ENCODE results near the gene KCNIP1. TPM values are rescaled to one million over a fixed set of nuclear protein-coding genes. Genes with fewer than 3 reads are reported as not detected.

The KCNIP1 gene
- polyA plus RNA-seq, 3 donors from 2014 or later, result not detected

DNA sequence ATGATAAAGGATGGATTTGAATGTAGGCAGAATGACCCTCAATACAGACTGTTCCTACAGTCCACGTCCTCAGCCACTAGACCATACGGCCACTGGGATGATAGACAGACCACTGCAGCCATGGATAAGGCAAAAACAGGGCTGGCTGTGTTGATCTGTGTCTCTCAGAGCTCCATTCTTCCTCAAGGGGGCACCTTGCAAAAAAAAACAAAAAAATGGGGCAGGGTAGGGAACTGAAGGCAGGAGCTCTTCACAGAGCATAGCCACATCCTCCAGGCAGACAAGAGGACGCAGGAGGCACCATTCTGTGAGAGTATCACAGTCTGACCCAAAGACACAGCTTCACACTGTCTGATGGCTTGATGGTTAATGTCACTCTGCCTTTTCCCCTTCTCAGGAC lies 218.5 kb downstream of the KCNIP1 start:
- Mint-ChIP-seq H3K4me3 (no peak overlapping the region), H3K27me3 (ENCODE audit: low read depth in 3 of 3) (peaks cover 5 to 8% (median 6%) of the 10 kb centered on the region in 3 donors), H3K27ac (no peak overlapping the region), H3K36me3 (no peaks in the 10 kb centered on the region), H3K4me1 (no peaks in the 10 kb centered on the region), H3K9me3 (no peaks in the 10 kb centered on the region)
- DNase-seq, result no peak

DNA sequence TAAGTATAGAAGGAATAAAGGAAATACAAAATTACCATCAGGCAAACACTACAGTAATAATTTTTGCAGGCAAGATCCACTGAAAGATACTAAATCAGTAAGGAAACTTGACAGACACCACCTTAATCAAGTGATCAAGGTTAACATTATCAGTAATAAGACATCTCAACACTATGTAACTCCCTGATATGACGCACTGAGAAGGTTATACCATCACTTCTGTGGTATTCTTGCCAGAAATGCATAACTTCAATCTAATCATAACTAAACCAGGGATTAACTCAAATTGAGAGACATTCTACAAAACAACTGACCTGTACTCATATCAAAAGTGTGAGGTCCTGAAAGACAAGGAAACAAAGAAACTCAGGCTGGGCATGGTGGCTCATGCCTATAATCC lies 227.2 kb downstream of the KCNIP1 start:
- Mint-ChIP-seq H3K27me3 (ENCODE audit: low read depth in 3 of 3) (peaks cover 2 to 6% (median 3%) of the 10 kb centered on the region in 3 donors), H3K36me3 (peaks cover 0 to 4% (median 0%) of the 10 kb centered on the region in 3 donors), H3K4me3 (no peak overlapping the region), H3K27ac (no peak overlapping the region), H3K4me1 (no peaks in the 10 kb centered on the region), H3K9me3 (peaks cover 0 to 7% (median 5%) of the 10 kb centered on the region in 6 donors)
- no peak for DNase-seq

DNA sequence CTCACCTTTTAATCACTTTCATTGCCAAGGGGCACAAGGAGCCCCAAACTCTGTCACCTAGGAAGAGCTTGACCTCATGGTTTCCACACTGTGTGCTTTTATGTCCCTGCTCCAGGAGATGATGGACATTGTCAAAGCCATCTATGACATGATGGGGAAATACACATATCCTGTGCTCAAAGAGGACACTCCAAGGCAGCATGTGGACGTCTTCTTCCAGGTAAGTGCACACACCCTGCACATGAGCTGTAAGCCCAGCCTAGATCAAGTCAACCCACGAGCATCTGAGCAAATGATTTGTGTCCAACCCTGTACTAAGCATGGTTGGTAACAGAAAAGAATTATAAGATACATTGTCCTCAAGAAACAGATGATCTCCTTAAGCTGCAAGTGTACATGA lies 228.9 kb downstream of the KCNIP1 start:
- Mint-ChIP-seq H3K9me3 (peaks cover 0 to 12% (median 5%) of the 10 kb centered on the region in 6 donors), H3K27ac (no peak overlapping the region), H3K36me3 (peaks cover 0 to 4% (median 0%) of the 10 kb centered on the region in 3 donors), H3K4me3 (no peak overlapping the region), H3K4me1 (no peaks in the 10 kb centered on the region), H3K27me3 (ENCODE audit: low read depth in 3 of 3) (peaks cover 2 to 6% (median 3%) of the 10 kb centered on the region in 3 donors)
- DNase-seq, result no peak

DNA sequence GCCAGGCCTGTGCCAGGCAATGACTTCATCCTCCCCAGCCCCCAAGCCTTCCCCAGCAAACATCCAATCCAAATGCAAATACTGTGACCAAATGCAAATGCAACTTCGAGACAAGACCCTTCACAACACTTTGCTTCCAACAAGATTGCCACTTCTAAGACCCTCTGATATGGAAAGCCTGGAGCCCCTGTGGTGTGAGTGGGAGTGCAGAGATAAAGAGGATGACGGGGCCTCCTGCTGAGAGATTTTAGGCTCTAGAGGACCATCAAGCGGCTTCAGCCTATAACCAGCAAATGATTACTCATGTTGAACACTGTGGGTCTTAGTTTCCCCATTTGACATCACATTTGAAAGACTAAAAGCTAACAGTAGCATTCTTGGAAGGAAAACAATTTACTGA lies 233.1 kb downstream of the KCNIP1 start:
- Mint-ChIP-seq H3K27ac (no peak overlapping the region), H3K4me3 (no peak overlapping the region), H3K9me3 (peaks cover 0 to 12% (median 5%) of the 10 kb centered on the region in 6 donors), H3K27me3 (ENCODE audit: low read depth in 3 of 3) (peaks cover 0 to 7% (median 6%) of the 10 kb centered on the region in 3 donors), H3K36me3 (peaks cover 0 to 4% (median 0%) of the 10 kb centered on the region in 3 donors), H3K4me1 (no peaks in the 10 kb centered on the region)
- no peak for DNase-seq

DNA sequence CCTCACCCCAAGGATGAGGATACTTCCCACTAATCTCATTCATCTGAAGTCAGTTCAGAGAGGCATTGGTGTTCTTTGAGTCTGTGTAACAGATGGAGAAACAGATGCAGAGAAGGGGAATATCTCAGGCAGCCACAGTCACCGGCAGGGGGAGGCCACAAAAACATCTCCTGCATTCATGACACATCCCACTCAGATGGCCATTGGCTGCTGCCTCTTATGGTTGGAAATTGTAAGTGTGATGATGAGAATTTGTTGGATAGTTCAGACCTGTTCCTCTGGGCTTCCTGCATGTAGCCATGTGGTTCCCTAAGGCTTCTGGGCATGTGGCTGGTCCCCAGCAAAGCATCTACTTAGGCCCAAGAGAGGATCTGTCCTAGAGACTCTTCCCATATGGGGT lies 233.8 kb downstream of the KCNIP1 start:
- Mint-ChIP-seq H3K4me3 (no peak overlapping the region), H3K9me3 (peaks cover 0 to 12% (median 5%) of the 10 kb centered on the region in 6 donors), H3K27me3 (ENCODE audit: low read depth in 3 of 3) (peaks cover 0 to 8% (median 7%) of the 10 kb centered on the region in 3 donors), H3K36me3 (peaks cover 0 to 4% (median 0%) of the 10 kb centered on the region in 3 donors), H3K27ac (no peak overlapping the region), H3K4me1 (no peaks in the 10 kb centered on the region)
- no peak for DNase-seq

DNA sequence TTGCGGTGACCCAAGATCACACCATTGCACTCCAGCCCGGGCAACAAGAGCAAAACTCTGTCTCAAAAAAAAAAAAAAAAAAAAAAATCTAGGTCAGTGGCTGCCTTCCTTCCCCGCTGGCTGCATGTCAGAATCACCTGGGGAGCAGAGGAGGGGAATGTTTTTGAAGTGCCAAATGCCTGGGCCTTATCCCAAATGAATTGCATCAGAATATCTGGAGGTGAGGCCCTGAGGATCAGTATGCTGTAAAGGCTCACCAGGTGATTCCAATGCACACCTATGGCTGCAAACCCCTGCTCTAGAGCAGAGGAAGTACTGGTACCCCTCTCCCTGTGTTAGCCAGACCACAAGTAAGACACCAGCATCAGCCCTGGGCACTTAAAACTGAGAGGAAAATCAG lies 235.0 kb downstream of the KCNIP1 start:
- Mint-ChIP-seq H3K36me3 (peaks cover 0 to 4% (median 0%) of the 10 kb centered on the region in 3 donors), H3K27ac (no peak overlapping the region), H3K4me3 (no peak overlapping the region), H3K27me3 (ENCODE audit: low read depth in 3 of 3) (peaks cover 1 to 12% (median 4%) of the 10 kb centered on the region in 3 donors), H3K9me3 (peaks cover 0 to 12% (median 5%) of the 10 kb centered on the region in 6 donors), H3K4me1 (no peaks in the 10 kb centered on the region)
- DNase-seq, result no peak

DNA sequence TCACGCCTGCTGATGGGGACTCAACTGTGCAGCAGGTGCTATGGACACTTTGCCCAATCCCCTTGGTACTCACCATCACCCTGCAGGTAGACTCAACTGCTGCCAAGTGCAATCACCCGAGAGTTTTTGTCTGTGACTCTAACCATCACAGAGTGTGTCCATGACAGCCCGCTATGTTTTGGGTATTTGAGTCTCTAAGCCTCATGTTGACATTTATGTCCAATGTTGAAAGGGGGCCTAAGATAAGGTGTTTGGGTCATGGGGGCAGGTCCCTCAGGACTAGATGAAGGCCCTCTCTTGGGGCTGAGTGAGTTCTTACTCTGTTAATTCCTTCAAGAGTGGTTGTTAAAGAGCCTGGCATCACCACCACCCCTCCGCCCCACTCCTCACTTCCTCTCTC lies 235.6 kb downstream of the KCNIP1 start:
- Mint-ChIP-seq H3K27me3 (ENCODE audit: low read depth in 3 of 3) (peaks cover 1 to 16% (median 4%) of the 10 kb centered on the region in 3 donors), H3K9me3 (peaks cover 0 to 12% (median 5%) of the 10 kb centered on the region in 6 donors), H3K4me1 (peaks cover 2 to 5% of the 10 kb centered on the region in 2 donors), H3K36me3 (peaks cover 0 to 4% (median 0%) of the 10 kb centered on the region in 3 donors), H3K4me3 (no peak overlapping the region), H3K27ac (no peak overlapping the region)
- no peak for DNase-seq

DNA sequence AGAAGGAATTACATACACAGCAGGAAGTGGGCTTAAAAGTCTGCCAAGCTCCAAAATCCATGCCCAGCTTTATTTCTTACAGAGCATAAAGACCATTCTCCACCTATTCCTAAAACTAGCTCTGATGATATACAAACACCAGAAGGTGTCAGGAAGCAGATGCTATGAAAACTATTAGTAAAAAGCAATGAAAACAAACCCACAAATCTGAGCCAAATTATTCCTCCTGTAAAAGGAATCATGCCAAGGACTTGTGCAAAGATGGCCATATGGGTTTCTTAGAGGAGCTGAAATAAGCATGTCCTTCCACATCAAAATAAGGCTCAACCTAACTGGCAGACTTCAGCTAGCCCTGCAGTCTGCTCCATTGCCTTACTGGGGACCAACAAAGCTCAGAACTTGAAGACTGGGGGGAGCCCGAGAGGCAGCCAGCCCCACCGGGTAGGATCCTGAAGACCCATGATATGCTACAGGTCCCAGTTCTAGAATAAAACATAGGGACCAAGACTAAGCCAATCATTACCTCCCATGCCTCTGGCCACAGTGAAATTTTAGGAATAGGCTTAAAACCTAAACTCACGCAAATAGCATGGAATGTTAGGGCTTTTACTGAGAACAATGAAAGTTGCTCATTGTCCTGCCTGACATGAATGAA lies 236.9 kb downstream of the KCNIP1 start:
- no peak for DNase-seq
- peaks cover 0 to 7% (median 3%) of the 10 kb centered on the region in 6 donors for H3K9me3 Mint-ChIP-seq
- no peak overlapping the region for H3K27ac Mint-ChIP-seq
- H3K36me3 Mint-ChIP-seq, result no peaks in the 10 kb centered on the region
- peaks cover 2 to 5% of the 10 kb centered on the region in 2 donors for H3K4me1 Mint-ChIP-seq
- H3K27me3 Mint-ChIP-seq (ENCODE audit: low read depth in 3 of 3), result peaks cover 1 to 16% (median 4%) of the 10 kb centered on the region in 3 donors
- H3K4me3 Mint-ChIP-seq, result no peak overlapping the region

DNA sequence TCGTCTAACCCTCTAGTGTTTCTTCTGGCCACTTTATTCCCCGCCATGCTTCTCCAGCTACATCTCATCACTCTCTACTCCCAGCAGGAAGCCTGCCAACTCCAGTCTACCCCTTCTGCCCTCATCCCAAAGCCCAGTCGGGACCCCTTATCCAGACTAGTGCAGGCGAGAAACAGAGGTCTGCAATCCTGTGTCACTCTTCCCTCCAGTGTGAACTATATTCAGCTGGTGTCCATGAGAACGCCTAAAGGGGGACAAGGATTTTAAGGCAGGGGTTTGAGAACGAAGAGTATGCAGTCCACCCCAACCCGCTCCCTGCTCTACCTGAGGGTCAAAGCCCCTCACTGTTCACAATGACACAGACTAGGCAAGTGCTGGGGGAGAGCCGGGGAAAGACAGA lies 238.0 kb downstream of the KCNIP1 start:
- peaks cover 0 to 2% (median 0%) of the 10 kb centered on the region in 6 donors for H3K9me3 Mint-ChIP-seq
- H3K27me3 Mint-ChIP-seq (ENCODE audit: low read depth in 3 of 3), result peaks cover 1 to 15% (median 4%) of the 10 kb centered on the region in 3 donors
- no peak overlapping the region for H3K4me3 Mint-ChIP-seq
- H3K27ac Mint-ChIP-seq, result no peak overlapping the region
- no peak for DNase-seq
- H3K4me1 Mint-ChIP-seq, result peaks cover 2 to 5% of the 10 kb centered on the region in 2 donors
- H3K36me3 Mint-ChIP-seq, result no peaks in the 10 kb centered on the region

DNA sequence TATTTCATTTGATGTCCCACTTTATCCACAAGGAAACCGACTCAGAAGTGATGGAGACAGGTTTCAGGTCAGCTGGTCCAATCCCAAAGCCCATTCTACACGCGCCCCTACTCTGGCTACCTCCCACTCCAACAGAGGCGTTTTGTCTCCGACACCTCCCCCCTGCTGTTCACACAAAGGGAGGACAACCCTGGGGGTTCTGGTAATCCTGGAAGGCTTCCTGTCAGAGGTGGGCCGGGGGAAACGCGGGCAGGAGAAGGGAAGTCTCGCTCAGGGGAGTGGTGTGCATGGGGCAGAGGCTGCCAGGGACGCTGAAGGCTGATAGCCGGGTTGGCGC lies 240.0 kb downstream of the KCNIP1 start:
- H3K36me3 Mint-ChIP-seq, result no peaks in the 10 kb centered on the region
- no peak overlapping the region for H3K27ac Mint-ChIP-seq
- no peak for DNase-seq
- peaks cover 0 to 2% (median 0%) of the 10 kb centered on the region in 6 donors for H3K9me3 Mint-ChIP-seq
- H3K27me3 Mint-ChIP-seq (ENCODE audit: low read depth in 3 of 3), result peaks cover 1 to 19% (median 4%) of the 10 kb centered on the region in 3 donors
- H3K4me3 Mint-ChIP-seq, result no peak overlapping the region
- H3K4me1 Mint-ChIP-seq, result peaks cover 2 to 5% of the 10 kb centered on the region in 2 donors

DNA sequence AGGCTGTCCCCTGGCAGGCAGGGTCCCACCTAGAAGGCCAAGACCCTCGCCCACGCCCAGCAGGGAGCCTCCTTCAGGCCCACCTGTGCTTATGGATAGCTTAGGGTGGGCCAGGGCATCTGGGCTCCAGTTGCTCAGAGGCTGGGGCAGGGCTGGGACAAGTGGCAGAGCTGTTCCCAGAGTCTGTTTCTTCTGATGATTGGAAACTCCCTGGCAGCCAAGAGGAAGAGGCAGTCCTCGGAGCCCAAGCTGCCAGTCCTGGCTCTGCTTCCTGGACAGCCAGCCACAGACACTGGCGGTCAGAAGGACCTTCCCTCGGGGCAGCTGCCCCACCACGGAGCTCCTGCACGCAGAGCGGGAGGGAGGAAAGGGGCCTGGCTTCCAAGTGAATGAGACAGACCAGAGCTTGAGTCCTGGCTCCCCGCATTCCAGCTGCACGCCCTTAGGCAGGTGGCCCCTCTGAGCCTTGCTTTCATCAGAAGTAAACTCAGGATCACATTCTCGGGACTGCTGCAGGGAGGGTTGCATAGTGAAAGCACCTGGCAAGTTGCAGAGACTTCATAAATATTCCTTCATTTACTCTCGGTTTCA lies 241.8 kb downstream of the KCNIP1 start:
- no peak for DNase-seq
- peaks cover 1 to 24% (median 4%) of the 10 kb centered on the region in 3 donors for H3K27me3 Mint-ChIP-seq (ENCODE audit: low read depth in 3 of 3)
- H3K36me3 Mint-ChIP-seq, result no peaks in the 10 kb centered on the region
- no peak overlapping the region for H3K27ac Mint-ChIP-seq
- peaks cover 0 to 2% (median 0%) of the 10 kb centered on the region in 6 donors for H3K9me3 Mint-ChIP-seq
- H3K4me3 Mint-ChIP-seq, result no peak overlapping the region
- peaks cover 2 to 5% of the 10 kb centered on the region in 2 donors for H3K4me1 Mint-ChIP-seq

DNA sequence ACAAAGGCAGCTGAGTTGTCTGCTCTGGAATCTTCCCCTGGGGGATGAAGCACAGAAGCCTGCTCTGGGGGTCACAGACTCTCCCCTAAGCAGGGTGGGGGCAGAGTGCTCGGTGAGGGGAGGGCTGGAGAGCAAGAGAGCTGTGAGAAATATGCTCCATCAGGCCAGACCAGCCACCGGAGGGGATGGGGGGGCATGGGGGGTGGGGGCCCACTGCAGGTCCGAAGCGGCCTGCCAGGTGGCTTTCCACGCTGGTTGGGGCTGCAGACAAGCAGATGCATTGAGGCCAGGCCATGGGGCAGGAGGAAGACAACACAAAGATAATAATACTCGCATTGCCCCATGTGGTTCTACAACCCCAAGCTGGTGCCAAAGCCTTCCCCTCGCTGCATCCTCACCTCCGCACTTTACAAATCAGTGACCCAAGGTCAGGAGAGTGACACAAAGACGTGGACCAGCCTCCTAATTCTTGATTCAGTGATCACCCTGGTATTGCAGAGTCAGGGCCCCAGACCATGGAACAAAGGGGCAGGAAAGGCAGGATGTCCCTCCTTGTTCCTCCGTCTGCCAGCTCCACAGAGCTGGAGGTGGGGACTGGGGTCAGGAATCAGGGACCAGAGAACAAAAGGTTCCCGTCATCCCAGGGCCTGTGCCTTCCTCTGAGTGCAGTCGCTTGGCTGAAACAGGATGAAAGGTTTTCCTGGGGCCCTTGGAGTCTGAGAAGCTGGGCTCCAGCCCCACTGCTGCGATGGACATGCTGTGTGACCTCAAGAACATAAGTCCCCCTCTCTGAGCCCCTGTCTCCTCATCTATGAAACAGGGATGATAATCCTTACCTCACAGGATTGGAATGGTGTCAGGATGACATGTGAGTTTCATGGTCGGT lies 242.5 kb downstream of the KCNIP1 start:
- Mint-ChIP-seq H3K9me3 (peaks cover 0 to 2% (median 0%) of the 10 kb centered on the region in 6 donors), H3K36me3 (no peaks in the 10 kb centered on the region), H3K4me3 (no peak overlapping the region), H3K4me1 (peaks cover 2 to 5% of the 10 kb centered on the region in 2 donors), H3K27me3 (ENCODE audit: low read depth in 3 of 3) (peaks cover 1 to 26% (median 4%) of the 10 kb centered on the region in 3 donors), H3K27ac (no peak overlapping the region)
- no peak for DNase-seq

DNA sequence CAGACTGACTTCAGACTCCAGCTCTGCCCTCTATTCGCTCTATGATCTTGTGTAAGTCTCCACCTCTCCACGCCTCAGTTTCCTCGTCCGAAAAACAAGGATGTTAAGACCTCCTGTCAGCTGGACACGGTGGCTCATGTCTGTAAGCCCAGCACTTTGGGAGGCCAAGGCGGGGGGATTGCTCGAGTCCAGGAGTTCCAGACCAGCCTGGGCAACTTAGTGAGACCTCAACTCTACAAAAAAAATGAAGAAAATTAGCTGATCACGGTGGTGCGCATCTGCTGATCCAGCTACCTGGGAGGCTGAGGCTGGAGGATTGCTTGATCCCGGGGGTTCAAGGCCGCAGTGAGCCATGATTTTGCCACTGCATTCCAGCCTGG lies 243.1 kb downstream of the KCNIP1 start:
- DNase-seq, result no peak
- Mint-ChIP-seq H3K4me3 (no peak overlapping the region), H3K27ac (no peak overlapping the region), H3K27me3 (ENCODE audit: low read depth in 3 of 3) (peaks cover under 1 to 24% (median 4%) of the 10 kb centered on the region in 3 donors), H3K36me3 (no peaks in the 10 kb centered on the region), H3K9me3 (peaks cover 0 to 2% (median 0%) of the 10 kb centered on the region in 6 donors), H3K4me1 (peaks cover 2 to 5% of the 10 kb centered on the region in 2 donors)

DNA sequence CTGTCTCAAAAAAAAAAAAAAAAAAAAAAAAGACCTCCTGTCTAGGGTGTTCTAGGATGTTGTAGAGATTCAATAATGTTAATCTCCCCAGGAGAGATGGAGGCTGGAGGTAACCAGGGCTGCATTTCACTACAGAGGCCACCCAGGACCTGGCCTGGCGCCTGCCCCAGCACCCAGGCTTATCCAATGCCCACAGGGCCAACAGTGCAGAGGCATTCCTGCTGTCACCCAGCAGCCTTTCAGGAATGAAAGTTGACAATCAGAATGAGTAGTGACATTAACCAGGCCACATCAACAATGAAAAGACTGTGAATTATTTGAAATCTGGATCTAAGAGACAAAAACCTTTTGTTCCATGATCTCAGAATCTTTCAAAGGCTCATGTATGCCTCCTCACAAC lies 243.5 kb downstream of the KCNIP1 start:
- H3K4me3 Mint-ChIP-seq, result no peak overlapping the region
- H3K36me3 Mint-ChIP-seq, result no peaks in the 10 kb centered on the region
- H3K9me3 Mint-ChIP-seq, result peaks cover 0 to 2% (median 0%) of the 10 kb centered on the region in 6 donors
- peaks cover 0 to 21% (median 4%) of the 10 kb centered on the region in 3 donors for H3K27me3 Mint-ChIP-seq (ENCODE audit: low read depth in 3 of 3)
- H3K4me1 Mint-ChIP-seq, result peaks cover 2 to 5% of the 10 kb centered on the region in 2 donors
- no peak for DNase-seq
- H3K27ac Mint-ChIP-seq, result no peak overlapping the region
